Endothelial cell (in vitro differentiated cells): ENCODE measurements around the gene TMEM114. TPM values are rescaled to one million over a fixed set of nuclear protein-coding genes. Genes with fewer than 3 reads are reported as not detected.

Source experiments
- DNase-seq: peaks from one replicate; pipeline ENCODE4 v3.0.0; 2021; ENCODE audit warnings: low spot score
- H3K27ac Mint-ChIP-seq: one replicate; pipeline ENCODE4 v1.8.0; 2021; ENCODE audit warnings: mixed read lengths, inconsistent platforms; ENCODE audit not compliant: unreplicated experiment
- H3K27me3 Mint-ChIP-seq: one replicate; pipeline ENCODE4 v1.8.0; 2021; ENCODE audit warnings: mild to moderate bottlenecking, moderate library complexity, mixed read lengths, inconsistent platforms; ENCODE audit not compliant: unreplicated experiment
- H3K36me3 Mint-ChIP-seq: one replicate; pipeline ENCODE4 v1.8.0; 2021; ENCODE audit warnings: mild to moderate bottlenecking, low read depth, mixed read lengths, inconsistent platforms; ENCODE audit not compliant: unreplicated experiment
- H3K4me1 Mint-ChIP-seq: one replicate; pipeline ENCODE4 v1.8.0; 2021; ENCODE audit warnings: mild to moderate bottlenecking, mixed read lengths, inconsistent platforms; ENCODE audit not compliant: unreplicated experiment
- H3K4me3 Mint-ChIP-seq: one replicate; pipeline ENCODE4 v1.8.0; 2021; ENCODE audit warnings: mild to moderate bottlenecking, mixed read lengths, inconsistent platforms; ENCODE audit not compliant: unreplicated experiment
- H3K9me3 Mint-ChIP-seq: one replicate; pipeline ENCODE4 v1.8.0; 2021; ENCODE audit warnings: mixed read lengths, inconsistent platforms; ENCODE audit not compliant: unreplicated experiment
- total RNA-seq: library from RNA; stranded (reverse); fragmentation: NEBNext Ultra II Directional; extraction: Animal tissue kit (Norgen Biotek cat#: 25700); gene quantifications from one replicate; pipeline ENCODE4 v1.2.1, GENCODE V29; 2021; ENCODE audit not compliant: unreplicated experiment
- TF ChIP-seq, protein P1 (sequence below): fragments of 200-600 bp; sonication (generic); IDR thresholded peaks from one replicate; pipeline ENCODE4 v1.5.0; 2021; ENCODE audit warnings: antibody characterized with exemption; ENCODE audit not compliant: unreplicated experiment

TMEM114 gene
- total RNA-seq, 1 donor from 2014 or later, result not detected

DNA sequence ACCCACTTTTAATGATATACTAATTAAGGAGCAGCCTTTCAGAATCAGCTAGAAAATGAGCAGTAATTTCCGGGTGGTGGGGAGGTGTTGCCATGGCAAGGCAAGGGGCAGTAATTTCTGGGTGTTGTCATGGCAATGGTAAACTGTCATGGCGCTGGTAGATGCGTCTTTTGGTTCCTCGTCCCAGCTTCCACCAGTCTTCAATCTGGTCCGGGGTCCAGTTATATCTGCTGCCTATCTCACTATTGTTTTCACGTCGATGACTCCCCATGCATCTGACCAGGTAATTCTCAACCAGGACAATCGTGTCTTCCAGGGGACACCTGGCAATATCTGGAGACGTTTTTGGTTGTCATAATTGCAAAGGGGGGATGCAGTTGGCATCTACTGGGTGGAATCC is 34.9 kb downstream of the TMEM114 start:
- no peak for DNase-seq
- no peak overlapping the region for H3K4me3 Mint-ChIP-seq
- H3K4me1 Mint-ChIP-seq, result no peaks in the 10 kb centered on the region
- TF ChIP-seq, protein P1, sequence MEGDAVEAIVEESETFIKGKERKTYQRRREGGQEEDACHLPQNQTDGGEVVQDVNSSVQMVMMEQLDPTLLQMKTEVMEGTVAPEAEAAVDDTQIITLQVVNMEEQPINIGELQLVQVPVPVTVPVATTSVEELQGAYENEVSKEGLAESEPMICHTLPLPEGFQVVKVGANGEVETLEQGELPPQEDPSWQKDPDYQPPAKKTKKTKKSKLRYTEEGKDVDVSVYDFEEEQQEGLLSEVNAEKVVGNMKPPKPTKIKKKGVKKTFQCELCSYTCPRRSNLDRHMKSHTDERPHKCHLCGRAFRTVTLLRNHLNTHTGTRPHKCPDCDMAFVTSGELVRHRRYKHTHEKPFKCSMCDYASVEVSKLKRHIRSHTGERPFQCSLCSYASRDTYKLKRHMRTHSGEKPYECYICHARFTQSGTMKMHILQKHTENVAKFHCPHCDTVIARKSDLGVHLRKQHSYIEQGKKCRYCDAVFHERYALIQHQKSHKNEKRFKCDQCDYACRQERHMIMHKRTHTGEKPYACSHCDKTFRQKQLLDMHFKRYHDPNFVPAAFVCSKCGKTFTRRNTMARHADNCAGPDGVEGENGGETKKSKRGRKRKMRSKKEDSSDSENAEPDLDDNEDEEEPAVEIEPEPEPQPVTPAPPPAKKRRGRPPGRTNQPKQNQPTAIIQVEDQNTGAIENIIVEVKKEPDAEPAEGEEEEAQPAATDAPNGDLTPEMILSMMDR, result no peak
- H3K27ac Mint-ChIP-seq, result no peak overlapping the region
- H3K9me3 Mint-ChIP-seq, result no peaks in the 10 kb centered on the region
- H3K36me3 Mint-ChIP-seq, result no peaks in the 10 kb centered on the region
- peaks cover 8% of the 10 kb centered on the region for H3K27me3 Mint-ChIP-seq

DNA sequence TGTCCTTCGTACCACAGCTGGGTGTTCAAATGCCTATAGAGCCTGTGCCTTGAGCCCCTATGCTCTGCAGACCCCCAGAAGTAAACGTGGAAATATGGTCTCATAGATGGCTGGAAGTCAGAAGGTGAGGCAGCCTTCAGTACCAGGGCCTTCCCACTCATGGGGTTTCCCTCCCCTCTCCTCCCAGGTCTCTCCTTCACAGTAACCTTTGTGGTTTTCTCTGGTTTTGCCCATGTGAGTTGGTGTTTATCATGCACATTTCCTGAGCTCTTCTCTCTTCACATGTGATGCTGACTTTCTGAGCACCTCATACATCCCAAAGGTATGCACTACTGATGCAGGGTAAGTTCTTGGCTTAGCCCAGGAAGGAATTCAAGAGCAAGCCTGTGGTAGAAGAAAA is 35.4 kb downstream of the TMEM114 start:
- no peaks in the 10 kb centered on the region for H3K36me3 Mint-ChIP-seq
- TF ChIP-seq, protein P1, result no peak
- H3K4me3 Mint-ChIP-seq, result no peak overlapping the region
- H3K4me1 Mint-ChIP-seq, result no peaks in the 10 kb centered on the region
- no peak overlapping the region for H3K27ac Mint-ChIP-seq
- DNase-seq, result no peak
- H3K9me3 Mint-ChIP-seq, result no peaks in the 10 kb centered on the region
- peaks cover 8% of the 10 kb centered on the region for H3K27me3 Mint-ChIP-seq

DNA sequence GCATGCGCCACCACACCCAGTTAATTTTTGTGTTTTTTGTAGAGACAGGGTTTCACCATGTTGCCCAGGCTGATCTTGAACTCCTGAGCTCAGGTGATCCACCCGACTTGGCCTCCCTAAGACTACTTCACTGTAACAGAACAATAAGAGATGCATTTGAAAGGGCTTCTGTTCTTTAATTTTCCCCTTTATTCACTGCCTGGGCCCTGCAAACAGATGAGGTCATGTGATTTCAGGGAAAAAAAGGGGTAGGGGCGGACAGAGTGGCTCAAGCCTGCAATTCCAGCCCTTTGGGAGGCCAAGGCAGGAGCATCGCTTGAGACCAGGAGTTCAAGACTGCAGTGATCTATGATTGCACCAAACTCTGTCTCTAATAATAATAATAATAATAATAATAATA is 36.3 kb downstream of the TMEM114 start:
- Mint-ChIP-seq H3K9me3 (no peaks in the 10 kb centered on the region), H3K27ac (no peak overlapping the region), H3K4me1 (no peaks in the 10 kb centered on the region), H3K36me3 (no peaks in the 10 kb centered on the region), H3K27me3 (peaks cover 8% of the 10 kb centered on the region), H3K4me3 (no peak overlapping the region)
- TF ChIP-seq, protein P1, result no peak
- no peak for DNase-seq

DNA sequence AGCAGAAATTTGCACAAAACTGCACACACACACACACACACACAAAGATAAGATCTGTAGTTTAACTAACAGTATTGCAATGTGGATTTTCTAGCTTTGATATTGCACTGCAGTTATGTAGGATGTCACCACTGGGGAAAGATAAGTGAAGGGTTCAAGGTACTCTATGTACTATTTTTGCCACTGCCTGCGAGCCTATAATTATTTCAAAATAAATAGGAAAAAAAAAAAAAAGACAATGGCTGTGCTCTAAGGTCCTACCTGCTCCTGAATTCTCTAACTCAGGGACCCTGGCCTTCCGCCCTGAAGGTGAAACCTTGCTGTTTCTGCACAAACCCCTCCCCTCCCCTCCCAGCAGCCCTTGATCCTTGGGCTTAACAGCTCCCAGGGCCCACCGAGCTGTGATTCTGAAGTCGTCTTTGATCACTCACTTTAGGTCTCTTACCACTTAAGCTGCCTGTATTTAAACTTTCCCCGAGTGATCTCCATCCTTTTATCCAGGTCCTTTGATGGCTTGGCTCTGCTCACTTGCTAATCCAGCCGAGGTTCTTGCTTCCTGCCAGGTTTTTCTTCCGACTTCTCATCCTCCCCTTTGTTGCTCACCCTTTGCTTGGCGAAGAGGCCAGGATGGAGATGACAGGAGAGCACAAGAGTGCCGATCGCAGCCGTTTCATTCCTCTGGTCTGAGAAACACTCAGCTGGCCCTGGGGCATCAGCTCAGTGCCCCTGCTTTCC is 37.7 kb downstream of the TMEM114 start:
- H3K36me3 Mint-ChIP-seq, result no peaks in the 10 kb centered on the region
- H3K9me3 Mint-ChIP-seq, result no peaks in the 10 kb centered on the region
- TF ChIP-seq, protein P1, result no peak
- no peak overlapping the region for H3K27ac Mint-ChIP-seq
- H3K4me3 Mint-ChIP-seq, result no peak overlapping the region
- H3K27me3 Mint-ChIP-seq, result peaks cover 8% of the 10 kb centered on the region
- no peak for DNase-seq
- no peaks in the 10 kb centered on the region for H3K4me1 Mint-ChIP-seq

DNA sequence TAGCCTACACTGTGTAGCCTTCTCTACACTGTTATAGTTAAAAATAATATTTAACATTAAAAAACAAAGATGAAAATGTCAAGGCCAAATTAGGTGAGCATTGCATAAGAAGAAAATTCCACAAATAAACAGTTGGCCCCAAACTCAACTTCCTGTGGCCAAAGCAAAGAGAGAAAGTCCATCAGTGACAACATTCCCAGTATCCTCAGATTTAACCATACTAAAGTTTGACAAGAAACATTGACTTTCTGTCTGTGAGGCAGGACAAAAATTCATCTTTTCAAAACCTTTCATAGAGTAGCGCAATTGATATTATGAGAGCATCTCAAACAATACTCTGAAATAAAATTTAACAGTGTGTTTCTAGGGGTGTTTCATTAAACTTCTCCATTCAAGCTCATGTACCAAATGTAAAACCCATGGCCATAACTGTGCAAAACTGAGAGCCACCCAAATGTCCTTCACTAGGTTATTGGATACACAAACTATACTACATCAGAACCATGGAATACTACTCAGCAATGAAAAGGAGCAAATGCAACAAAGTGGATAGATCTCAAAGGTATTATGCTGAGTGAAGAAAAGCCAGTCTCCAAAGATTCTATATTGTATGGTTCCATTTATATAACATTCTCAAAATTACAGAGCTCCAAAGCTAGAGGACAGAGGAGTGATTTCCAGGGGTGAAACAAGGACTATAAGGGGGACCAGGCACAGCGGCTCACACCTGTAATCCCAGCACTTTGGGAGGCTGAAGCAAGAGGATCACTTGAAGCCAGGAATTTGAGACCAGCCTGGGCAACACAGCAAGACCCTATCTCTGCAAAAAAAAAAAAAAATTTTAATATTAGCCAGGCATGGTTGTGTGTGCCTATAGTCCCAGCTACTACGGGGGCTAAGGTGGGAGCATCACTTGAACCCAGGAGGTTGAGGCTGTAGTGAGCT is 38.7 kb downstream of the TMEM114 start:
- TF ChIP-seq, protein P1, result no peak
- no peak overlapping the region for H3K27ac Mint-ChIP-seq
- no peaks in the 10 kb centered on the region for H3K9me3 Mint-ChIP-seq
- H3K4me1 Mint-ChIP-seq, result no peaks in the 10 kb centered on the region
- H3K36me3 Mint-ChIP-seq, result no peaks in the 10 kb centered on the region
- H3K4me3 Mint-ChIP-seq, result no peak overlapping the region
- no peak for DNase-seq
- peaks cover 8% of the 10 kb centered on the region for H3K27me3 Mint-ChIP-seq
